HG03442 (cell line): ENCODE results near the gene TIGD2.

ENCODE experiments used
- ATAC-seq: cut with Tn5 transposase; IDR thresholded peaks from one replicate; pipeline ENCODE4 v1.9.1; 2021; ENCODE audit warnings: mild to moderate bottlenecking, moderate library complexity; ENCODE audit not compliant: unreplicated experiment

TIGD2 gene

DNA sequence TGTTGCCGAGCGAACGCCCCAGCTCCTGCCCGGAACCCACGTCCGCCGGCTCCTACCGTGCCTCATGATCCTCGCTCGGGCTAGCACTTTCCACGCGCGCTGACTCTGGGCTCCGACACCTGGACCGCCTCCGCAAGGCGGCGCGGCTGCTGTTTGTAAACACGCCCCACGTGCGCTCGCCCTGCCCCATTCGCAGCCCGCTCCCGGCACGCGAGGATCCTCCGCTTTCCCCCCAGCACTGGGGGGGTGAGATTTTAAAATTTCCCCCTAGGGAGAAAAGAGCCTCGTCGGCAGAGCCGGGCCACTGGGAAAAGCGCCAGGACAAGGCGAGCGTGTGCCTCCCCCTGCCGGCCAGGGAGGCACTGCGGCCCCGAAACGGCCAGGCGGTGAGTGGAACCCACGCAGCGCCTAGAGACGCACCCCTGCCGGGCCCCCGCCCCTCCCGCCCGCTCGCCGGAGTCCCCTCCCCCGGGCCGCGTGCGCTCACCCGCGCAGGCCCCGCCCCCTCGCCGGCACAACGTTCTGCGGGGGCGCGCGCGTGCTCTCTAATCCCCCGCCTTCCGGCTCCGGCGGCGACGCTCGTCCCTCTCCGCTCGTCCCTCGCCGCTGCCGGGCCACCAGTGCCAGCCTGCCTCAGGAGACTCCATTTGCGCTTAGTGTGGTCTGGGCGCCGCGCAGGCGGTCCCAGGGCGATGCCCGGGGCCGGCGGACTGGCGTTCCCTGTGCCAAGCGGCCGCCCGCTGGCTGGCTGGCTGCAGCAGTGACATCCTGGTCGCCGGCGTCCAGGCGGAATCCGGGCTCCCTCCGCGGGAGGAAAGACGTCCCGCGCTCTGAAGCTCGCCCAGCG is at the start of gene TIGD2:
Gene TIGD2, plus strand, starts transcription at position 548 of the 847 bp plus-strand sequence. CDS start 1,442 bp downstream, outside the sequence.
- ATAC-seq = peak; percentile 89

DNA sequence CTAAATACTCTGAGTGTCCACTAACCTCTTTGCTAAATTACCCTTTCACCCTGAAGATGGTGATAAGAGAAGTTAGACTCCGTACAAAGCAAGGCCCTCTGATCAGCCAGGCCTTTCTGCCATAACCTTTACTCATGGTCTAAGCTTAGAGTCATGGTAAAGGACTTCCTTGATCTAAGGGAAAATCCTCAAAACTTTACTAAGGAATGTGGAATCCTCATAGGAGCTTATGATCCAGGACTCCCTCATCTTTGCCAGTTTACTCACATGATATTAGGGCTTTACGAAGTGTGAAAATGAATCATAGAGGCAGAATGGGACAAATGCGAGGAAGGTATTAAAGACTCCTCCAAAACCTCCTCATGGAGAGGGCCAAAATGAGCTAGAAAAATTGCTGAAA is 46.5 kb upstream of the TIGD2 start:
- no peak for ATAC-seq

DNA sequence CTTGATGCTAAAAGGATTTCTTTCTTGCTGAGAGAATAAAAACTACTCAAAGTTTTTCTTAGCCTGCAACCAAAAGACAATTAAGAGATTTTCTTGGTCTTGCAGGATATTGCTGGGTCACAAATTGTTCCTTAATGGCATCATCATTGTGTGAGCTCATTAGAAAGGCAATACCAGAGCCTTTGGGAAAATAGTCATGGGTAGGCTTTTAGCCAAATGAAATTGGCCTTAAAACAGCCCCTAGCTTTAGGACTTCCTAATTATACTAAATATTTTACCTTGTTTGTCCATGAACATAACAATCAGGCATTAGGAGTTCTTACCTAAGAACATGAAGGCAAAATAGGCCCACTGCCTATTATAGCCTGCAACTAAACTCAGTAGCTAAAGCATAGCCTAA is 43.9 kb upstream of the TIGD2 start:
- no peak for ATAC-seq

DNA sequence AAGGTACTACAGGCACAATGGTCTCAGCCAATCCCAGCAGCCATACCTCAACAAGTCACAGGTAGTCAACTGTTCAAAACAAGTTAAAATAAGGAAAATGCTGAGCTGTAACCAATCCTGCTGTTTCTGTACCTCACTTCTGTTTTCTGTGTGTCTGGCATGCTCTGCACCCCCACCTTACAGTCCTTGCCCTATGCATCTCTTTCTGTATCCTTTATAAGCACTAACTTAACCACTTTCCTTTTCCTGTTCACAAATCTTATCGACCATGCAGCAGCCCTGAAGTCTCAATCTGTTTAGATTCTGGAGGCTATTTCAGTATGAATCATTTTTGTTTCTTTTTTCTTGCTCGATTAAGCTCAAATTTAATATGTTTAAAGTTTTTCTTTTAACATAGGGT is 41.9 kb upstream of the TIGD2 start:
- ATAC-seq = peak; percentile 80

DNA sequence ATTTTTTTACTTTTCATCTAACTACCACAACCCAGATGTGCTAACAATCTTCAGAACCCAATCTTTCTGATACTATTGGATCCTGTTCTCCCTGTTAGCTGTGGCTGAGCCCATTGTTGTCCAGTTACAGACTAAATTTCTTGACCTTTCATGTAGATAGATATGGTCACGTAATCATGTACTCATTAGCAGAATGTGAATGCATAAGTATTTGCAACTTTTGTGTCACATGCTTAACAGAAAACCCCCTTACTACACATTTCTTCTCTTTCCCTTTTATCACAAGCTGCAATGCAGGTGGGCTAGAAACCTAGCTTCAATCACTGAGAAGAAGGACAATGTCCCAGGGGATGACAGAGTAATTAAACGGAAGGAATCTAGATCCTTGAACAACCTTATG is 41.3 kb upstream of the TIGD2 start:
- ATAC-seq = no peak

DNA sequence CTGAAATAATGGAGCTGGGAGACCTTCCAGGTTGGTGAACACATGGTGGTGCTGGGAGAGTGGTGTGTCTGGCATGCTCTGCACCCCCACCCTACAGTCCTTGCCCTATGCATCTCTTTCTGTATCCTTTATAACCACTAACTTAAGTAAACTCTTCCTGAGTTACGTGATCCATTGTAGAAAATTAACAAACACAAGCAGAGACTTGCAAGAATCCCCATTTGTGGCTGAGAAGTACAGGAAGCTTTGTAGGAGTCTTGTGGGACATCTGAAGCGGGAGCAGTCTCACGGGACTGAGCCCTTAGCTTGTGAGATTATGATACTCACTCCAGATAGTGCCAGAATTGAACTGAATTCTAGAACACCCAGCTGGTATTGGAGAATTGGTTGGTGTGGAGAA is 40.0 kb upstream of the TIGD2 start:
- ATAC-seq = no peak

DNA sequence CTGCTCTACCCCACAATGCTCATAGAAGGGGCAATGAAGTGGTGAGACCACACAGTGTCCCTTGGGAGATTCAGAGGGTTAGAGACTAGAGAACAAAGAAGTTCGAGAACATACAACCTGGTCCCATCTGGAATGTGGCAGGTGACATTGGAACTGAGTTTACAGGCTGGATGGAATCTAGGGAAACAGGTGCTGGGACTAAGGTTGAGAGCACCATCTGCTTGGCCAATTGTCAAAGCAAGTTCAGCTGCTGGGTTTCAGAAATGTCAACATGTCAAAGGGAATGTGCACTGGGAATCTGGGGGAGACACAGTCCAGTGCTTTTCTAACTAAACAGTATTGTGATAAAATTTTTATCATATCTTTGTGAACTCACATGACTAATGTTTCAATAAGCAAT is 38.4 kb upstream of the TIGD2 start:
- no peak for ATAC-seq

DNA sequence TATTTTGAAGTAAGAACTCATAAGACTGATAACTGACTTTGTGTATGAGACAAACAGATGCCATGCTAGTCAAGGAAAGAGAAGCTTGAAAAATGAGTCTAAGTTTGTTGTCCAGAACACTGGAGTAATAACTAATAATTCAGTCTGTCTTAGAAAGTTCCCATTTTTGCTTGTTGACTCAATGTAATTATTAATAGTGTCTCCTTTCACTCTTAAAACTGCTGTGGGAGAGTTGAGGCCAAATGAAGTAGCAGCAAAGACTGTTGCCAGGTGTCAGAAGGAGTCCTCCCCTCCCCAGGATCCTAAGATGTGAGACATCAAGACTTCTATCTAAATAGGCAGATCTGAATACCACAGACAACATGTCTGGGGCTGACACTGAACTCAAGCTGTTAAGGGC is 33.6 kb upstream of the TIGD2 start:
- ATAC-seq = no peak

DNA sequence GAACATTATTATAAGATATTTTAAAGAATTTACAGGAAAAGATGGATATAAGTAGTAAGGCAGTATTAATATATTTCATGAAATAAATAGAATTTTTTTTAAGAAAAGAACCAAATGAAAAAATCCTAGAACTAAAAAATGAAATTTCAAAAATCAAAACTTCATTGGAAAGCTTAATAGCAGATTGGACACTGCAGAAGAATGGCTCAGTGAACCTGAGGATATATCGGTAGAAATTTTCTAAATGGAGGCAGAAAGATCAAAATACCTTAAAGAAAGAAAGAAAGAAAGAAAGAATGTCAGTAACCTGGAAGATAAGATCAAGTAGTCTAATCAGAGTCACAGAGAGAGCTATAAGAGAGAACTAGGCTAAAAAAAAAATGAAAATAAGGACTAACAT is 33.0 kb upstream of the TIGD2 start:
- ATAC-seq = no peak

DNA sequence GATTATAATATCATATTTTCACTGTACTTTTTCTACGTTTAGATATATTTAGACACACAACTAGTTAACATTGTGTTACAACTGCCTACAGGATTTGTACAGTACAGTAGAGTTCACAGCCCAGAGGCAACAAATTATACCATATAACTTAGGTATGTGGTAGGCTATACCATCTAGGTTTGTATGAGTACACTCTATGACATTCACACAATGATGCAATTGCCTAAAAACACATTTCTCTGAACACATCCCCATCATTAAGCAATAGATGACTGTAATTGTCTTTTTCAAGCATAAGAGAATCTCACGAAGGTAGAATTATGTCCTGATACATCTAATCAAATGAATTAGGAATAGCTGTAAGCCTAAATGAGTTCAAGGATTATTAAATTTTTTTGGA is 12.3 kb upstream of the TIGD2 start:
- no peak for ATAC-seq

DNA sequence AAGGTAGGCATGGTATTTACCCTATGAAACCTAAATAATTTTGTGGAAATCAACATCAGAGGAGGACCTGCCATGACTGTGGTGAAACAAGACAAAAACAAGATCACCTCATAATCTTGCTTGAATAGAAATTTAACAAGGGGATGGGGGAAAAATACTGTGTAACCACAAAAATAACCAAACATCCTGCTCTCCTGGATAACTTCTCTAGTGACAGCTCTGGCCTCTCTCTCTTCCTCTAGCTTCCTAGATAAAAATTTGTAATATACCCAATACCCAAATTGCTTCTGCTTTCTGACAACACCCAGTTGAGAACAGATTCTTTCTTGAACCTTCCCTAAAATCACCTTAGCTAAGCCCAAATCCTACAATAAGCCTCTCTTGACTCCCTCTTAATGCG is 11.9 kb upstream of the TIGD2 start:
- ATAC-seq = no peak

DNA sequence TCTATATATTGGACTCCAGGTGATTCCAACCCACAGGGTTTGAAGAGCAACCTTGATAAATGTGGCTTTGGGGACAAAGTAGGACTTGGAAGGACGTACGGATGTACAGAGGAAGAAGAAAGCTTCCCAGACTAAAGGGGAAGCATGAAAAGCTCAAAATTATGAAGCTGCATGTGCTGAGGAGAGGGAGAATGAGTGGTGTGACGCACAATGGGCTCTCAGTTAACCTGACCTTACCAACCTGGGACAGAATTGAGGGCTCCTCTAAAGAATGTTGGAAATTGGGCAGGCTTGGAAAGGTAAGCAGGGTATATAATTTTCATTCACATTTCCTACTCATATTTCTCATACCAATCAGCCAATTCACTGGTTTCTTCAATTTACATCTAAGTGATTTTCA is 10.5 kb upstream of the TIGD2 start:
- ATAC-seq = no peak

DNA sequence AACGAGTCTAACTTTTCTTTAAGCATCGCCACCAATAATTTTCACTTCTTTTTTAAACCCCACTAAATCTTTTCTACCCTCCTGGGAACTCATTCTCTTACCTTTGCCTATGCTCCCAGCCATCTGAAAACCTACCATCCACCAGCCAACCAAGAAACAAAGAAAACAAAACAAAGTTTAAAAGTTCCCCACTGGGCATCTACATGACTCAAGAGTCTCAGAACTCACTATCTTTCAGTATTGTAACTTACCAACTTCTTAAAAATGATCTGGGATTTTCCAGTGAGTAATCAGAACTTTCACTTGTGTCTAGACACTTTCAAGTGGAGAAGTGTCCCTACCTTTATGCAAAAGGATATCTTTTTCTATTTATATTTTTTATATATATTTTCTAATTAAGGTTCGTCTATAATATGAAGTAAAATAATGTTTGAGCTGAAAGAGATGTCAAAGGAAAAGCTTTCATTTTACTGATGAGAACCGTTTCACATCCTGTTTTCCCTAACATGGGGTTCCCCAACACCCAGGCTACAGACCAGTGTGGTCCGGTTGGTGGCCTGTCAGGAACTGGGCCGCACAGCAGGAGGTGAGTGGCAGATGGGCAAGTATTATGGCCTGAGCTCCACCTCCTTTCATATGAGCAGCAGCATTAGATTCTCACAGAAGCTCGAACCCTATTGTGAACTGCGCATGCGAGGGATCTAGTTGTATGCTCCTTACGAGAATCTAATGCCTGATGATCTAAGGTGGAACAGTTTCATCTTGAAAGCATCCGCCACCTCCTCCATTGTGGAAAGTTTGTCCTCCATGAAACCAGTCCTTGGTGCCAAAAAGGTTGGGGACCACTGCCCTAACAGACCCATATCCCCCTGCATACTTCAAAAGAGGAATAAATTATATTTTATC is 9.8 kb upstream of the TIGD2 start:
- ATAC-seq = peak; percentile 94

DNA sequence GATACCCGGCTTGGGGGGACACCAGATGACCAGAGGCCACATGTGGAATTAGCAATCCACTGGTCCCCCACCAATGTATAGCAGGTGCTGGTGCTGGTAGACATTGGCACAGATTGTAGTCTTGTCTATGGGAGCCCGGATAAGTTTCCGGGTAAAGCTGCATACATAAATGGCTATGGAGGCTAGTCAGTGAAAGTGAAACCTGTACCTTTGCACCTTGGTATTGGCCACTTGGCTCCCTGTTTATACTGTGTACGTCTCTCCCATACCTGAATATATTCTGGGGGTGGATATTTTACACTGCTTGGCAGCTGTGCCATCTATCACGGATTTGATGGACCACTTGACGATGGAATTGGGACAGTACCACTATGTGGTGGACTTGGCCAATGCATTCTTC is 5.6 kb upstream of the TIGD2 start:
- no peak for ATAC-seq

DNA sequence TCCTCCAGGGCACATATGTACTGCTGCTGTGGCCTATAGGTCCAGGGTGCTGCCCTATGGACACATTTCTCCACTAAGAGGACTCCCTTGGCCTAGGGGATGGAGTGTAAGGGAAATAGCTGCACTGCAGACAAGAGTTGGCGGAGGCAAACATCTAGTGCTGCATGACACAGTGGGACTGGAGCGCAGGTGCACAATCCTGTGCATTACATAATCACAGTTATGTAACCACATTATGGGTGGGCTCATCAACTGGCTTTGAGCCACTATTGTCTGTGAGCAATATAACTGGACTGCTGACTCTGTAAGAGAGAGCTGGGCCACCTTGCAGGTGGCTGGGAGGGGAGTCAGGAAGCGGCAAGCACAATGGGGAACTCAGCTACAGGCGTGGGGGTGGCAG is 3.2 kb upstream of the TIGD2 start:
- no peak for ATAC-seq

DNA sequence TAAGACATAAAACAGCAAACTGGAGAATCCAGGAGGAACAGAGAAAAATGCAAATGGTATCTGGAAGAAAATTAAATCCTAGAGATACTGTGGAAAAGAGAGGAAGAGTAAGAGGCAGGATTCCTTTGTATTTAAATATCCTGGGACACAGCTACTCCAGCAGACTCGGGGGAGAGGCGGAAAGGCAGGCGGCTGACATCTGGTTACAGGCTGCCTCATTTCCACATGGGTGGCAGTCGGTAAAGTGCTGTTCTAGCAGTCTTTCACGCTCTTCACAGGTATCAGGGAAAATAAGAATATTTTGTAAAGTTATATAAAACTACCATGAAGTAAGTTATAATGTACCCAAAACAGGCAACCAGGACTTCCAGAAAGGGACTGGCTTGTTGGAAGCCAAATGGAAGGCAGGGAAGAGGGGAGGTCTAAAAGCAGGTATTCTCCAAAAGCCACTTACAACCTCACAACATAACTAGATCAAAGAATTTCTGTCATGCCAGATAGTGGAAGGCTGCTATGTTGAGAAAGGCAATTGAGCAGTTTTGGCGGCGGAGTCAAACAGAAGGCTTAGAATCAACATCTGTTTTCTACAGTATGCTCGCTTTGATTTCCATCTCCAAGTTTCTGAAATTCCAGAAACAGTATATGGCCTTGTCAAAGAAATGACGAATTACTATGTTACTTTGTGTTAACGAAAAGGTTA is 1.3 kb upstream of the TIGD2 start:
- ATAC-seq = no peak

DNA sequence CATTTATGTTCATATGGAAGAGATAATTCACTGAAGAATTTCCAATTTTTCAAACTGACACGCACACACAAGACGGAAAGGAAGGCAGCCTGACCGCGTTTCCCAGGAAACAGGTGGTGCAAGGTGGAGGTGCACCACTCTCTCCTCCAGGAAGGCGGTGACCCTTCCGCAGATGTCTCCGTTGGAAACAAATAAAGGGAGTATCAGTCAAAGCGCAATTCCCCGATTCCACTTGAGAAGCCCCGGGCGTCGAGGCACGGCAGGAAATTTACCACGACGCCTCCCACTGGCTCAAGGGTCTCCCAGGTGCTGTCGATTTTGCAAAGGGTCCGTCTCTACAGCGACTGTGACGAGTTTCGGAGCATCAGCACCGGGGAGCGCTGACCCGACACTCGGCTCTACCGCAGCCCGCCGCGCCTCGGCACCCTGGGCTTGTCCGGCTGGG is 770 bp upstream of the TIGD2 start:
- no peak for ATAC-seq

DNA sequence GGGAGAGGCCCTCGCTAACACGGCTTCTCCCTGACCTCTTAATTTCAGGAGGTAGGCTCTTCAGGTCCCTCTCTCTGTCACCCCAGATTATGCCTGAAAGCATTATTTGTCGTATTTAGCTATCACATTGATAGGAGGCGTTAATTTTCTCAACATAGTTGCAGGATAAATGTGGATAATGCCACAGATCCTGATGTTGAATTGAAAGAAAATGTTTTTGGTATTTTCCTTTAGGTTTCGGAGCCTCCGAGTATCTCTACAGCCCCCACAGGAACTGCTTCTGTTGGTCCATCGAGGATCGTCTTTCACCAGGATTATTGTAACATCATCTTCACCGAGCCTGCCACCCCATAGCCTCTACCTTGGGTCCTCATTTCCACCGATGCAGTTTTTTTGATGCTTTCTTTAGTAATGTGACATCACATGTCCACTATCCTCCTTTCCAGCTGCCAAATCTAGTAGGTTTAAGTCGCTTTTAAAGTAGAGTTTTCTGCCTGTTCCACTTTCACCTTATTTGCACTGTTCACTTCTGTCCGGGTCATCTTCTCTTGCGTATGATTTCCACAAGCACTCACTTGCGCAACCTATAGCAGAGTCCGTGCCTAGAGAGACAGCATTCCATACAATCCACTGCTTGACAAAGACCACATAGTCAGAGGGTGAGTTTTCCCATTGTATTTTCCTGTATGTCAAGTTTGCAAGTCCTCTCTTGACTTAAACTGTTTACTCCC is 665 bp downstream of the TIGD2 start:
- no peak for ATAC-seq

DNA sequence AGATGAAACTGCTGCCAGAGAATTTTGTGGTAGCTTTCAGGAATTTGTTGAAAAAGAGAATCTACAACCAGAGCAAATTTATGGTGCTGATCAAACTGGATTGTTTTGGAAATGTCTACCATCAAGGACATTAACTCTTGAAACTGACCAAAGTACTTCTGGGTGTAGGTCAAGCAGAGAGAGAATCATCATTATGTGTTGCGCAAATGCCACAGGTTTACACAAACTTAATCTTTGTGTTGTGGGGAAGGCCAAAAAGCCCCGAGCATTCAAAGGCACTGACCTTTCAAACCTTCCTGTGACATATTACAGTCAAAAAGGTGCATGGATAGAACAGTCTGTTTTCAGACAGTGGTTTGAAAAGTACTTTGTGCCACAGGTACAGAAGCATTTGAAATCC is 2.1 kb downstream of the TIGD2 start:
- ATAC-seq = no peak

DNA sequence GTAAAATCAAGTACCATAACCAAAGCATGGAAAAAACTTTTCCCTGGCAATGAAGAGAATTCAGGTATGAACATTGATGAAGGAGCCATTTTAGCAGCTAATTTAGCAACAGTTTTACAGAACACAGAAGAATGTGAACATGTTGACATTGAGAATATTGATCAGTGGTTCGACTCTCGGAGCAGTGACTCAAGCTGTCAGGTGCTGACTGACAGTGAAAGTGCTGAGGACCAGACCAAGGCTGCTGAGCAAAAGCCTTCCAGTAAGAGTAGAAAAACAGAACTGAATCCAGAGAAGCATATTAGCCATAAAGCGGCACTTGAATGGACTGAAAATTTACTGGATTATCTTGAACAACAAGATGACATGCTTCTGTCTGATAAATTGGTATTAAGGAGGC is 2.8 kb downstream of the TIGD2 start:
- peak; percentile 23 for ATAC-seq

DNA sequence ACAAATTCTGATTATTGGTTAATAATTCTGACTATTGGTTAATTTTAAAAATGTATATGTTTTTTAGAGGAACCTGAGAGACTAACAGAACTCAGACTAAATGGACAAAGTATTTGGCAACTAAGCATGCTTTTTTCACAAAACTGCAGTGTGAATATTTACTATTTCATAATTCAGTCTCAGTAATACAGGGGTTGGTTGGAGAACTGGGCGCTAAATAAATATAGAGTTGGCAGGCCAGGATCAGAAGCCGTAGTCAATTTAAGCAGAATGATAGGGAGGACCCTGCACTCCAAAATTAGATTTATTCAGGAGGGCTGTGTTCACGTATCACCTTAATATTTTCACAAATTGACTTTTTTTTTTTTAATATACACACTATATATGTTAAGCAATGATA is 5.8 kb downstream of the TIGD2 start:
- ATAC-seq = no peak
